SKM-1 treated with dmso at 0.1 percent for 144 hours (cell line): Measurements from ENCODE around the gene OAT.
"Not testable (repeated sequence)": the region's sequence is repeated elsewhere in the genome, so short reads cannot be mapped to it uniquely, and the experiment has no call there.

Experiments used
- DNase-seq: peaks from one replicate; lab custom pipeline; 2025; ENCODE audit not compliant: unreplicated experiment; lab: John Stamatoyannopoulos, UW

OAT gene

DNA sequence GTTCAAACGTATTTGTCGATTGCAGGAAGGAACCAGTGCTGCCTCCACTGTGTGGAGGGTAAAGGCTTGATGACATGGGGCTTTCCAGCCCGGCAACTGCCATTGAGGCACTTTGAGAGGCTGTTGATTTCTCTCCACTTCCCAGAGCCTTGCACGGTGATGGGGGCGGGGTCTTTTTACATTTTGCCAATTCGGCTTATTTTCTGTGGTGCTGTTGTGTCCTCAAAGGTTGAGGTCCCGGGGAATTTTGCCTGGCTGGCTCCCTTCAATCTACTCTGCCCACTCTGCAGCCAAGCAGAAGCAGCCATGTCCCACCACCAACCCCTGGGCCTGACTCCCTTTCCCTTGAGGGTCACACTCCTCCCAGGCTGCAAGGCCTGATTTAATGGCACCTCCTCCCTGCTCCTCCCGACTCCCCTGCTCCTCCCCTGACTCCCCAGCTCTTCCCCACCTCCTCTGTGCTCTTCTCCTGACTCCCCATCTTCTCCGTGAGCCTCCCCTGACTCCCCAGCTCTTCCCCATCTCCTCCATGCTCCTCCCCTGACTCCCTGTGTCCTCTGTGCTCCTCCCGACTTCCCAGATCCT, 39.0 kb downstream of the OAT start:
- no peak for DNase-seq

DNA sequence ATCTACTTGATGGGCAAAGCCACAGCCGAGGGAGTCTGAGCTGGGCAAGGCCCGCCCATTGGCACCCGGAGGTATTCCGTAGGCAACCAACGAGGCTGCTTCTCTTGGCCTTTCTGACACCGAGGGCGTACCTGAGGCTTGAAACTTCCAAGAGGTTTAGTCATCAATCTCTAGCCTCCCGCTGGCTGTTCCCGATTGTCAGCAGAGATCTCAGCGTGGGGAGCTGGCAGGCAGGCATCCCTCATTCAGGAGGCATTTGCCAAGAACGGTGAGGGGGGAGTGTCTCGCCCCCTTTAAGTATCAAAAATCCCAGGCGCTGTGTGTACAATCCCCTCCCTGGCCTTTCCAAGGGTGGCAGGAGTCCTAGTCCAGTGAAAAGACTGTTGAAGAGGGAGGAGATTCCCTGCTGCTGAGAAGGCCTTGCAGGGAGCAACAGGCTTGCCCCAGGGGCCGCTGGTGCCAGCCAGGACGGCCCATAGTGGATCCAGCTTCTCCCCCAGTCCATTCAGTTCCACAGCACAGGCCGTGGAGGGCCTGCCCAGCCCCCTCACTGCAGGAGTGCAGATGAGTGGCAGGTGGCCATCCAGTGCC, 39.7 kb downstream of the OAT start:
- no peak for DNase-seq

DNA sequence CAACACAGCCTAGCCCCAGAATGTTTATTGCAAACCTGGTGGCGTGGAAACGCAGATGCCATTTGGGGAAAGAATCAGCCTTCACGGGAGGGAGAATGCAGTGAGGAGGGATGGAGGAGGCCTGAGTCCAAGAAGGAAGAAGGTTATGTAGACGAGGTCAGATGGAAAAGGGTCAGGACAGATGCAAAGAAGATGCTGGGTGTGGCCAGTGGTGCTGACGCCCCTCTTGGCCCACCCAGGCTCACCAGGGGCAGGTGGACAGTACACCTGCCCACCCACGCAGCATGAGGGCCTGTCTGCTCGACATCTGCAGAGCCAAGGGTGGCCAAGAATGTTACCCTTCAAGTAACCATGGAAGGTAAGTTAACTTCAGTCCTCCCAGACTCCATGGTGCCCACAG, 40.5 kb downstream of the OAT start:
- DNase-seq, result no peak

DNA sequence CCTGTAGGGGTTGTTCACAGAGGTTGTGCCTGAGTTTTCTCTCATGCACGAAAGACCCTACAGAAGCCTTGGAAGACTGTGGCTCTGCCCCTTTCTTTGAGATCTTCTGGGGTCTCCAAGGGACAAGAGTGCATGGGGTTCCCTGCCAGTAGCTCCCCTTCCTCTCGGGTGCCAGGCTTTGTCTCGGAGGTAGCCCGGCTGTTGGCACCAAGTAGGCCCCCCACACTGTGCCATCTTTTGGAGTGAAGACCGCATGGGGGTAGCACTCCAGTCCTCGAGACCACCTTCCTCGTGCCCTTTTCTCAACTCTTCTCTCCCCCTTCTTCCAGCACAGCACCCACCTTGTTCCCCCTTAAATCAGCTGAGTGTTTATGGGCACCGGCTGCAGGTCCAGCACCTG, 41.6 kb downstream of the OAT start:
- DNase-seq, result no peak

DNA sequence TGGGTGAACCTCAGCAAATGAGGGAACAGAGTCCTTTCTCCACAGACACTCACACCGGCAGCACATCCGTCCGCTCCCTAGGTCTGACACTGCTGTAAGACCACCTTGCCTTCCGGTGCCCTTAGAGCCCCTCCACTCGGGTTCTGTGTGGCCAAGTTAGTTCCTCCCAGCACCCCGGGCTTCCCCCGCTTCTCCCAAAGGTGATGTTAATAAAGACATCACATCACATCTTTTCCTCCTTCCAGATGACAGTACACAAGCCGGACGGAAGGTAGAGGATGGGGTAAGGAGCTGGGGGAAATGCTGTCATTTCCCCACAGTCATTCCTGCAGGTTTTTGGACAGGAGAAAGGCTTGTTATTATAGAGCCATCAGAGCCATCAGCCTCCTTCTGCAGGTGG, 42.3 kb downstream of the OAT start:
- no peak for DNase-seq

DNA sequence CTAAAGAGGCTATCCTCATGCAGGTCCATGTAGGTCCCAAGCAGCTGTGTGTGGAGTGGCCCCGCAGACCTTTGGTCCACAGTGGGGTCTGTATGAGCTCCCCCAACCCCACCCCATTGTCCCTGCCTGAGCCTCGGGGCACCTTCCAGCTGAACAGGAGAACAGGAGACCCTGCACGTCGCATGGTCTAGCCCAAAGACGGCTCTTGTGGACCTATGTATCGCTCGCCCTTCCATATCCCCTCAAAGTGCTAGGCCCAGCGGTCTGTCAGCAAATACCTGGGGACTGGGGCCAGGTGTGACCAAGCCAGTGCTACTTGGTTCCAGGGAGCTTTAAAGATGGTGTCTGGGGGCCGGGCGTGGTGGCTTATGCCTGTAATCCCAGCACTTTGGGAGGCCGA, 43.0 kb downstream of the OAT start:
- DNase-seq, result no peak

DNA sequence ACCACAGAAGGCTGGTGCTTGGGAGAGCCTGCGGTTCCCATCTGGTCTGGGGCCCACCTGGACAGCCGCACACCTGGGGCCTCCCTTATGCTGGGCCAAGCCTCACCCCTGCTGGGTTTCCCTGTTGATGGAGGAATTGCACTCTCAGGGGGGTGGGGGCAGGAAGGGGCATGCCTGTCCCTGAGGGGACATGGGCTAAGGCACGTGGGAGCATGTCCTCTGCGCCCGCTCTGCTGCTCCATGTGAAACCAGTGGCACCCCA, 43.4 kb downstream of the OAT start:
- no peak for DNase-seq

DNA sequence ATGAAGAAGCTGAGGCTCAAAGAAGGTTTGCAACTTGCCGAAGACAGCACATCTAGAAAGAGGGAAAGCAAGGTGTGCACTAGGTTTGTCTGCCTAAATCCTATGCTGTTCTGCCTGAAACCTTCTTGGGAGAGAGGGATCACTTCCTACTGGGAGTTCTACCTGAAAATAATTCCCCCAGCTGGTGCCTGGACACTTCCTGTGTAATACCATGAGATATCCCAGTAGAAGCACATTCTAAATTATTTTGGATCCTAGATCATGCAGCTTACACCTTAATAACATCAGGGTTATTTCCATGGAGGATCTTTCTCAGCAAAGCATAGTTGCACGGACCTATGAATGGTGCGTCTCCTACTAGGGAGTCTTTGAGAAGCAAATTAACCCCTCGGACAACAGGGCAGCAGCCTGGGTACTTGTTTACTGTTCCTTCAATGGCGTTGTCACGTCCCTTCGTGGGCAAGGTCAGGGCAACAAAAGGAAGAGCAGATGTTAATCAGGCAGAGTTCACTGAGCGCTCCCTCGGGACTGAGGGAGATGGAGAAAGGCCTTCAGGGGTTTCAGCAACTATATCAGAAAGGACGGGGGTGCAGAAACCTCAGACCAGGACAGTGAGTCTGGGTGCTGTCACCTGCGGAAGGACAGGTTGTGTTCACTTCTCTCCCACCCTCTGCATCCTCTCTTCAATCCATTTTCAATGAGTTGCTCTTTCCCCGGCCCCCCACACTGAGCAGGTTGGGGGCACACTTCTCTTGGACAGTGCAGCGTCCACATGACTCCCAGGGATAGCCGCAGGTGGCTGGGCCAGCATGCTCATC, 44.0 kb downstream of the OAT start:
- DNase-seq, result no peak

DNA sequence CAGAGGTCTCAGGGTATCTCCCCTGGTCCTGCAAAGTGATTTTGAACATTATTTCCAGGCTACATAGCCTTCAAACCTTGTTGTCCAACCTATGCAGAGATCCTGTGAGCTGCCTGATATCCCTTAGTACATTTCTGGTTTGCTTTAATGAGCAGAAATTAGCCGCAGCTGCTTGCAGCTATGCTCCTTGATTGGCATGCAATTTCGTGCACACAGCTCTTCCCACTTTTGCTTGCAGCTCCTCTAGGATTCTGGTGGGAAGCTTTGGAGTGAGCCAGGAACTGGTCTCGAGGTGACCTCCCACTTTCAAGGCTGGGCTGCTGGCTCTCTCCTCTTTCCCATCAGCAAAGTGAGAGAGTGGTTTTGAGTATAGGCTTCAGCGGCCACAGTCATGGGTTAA, 45.8 kb downstream of the OAT start:
- no peak for DNase-seq

DNA sequence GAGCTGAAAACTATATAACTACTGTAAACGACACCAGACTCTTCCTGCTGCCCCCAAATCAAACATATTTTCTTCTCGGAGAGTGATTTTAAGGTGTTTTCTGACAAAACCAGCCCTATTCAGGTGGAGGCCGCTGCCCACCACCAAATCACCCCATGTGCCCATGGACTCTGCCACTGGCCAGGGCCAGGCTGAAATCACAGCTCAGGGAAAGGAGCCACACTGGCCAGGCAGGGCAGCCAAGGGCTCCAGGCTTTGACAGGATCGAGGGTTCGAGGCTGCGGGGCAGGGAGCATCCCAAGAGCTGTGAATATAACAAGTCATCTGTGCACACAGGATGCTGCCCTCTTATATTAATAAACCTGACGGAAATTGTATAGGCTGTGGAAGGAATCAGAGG, 48.3 kb downstream of the OAT start:
- no peak for DNase-seq

DNA sequence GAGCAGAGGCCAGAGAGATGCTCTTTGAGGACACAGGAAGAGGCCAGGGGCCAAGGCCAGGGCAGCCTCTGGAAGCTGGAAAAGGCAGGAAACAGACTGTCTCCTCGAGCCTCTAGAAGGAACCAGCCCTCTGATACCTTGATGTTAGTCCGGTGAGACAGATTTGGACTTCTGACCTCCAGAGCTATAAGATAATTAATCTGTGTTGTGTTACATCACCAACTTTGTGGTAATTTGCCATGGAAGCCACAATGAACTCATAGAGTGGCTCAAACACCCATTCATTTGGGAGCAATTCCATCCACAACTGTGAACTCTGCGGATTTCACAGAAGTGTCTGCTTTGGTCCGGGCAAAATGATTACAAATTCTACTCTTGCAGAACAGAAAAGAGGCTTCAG, 48.7 kb downstream of the OAT start:
- no peak for DNase-seq

DNA sequence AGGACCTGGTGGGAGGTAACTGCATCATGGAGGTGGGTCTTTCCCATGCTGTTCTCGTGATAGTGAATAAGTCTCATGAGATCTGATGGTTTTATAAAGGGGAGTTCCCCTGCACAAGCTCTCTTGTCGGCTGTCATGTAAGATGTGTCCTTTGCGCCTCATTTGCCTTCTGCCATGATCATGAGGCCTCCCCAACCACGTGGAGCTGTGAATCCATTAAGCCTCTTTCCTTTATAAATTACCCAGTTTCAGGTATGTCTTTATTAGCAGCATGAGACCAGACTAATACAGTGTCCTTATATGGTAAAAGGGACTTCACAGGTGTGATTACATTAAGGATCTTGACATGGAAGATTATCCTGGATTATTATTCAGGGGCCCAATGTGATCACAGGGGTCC, 49.2 kb downstream of the OAT start:
- not testable (repeated sequence) for DNase-seq

DNA sequence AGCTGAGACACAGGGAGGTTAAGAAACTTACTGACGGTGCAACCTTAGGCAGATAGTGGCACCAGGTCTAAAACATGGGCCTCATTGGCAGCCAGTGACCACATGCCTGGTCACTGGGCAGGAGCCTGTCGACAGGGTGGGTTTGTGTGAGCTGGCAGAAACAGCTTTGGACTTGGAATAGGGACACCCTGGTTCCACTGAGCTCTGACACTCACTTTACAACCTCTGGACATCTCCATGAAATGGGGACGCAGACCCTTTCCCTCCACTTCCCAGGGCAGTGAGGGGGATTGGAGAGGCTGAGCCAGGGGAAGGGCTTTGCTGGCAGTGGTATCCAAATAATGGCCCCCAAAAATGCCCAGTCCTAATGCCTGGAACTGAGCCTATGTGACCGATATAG, 49.7 kb downstream of the OAT start:
- DNase-seq, result no peak

DNA sequence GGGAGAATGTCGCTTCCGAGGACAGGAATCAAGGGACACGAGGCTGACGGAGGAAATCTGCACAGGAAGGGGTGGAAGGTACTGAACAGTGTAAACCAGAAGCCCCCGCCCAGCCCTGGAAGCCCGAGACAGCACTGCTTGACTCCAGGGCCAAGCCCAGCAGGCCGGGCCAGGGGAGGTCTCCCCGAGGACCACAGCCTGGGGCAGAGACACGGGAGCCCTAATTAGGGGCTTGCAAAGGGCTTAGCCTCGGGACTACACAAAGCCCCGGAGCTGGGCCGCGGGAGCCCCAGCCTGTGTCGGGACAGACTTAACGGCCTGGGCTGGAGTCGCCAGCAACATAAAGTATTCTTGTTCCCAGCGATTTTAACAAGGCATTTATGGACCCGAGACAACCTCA, 50.8 kb downstream of the OAT start:
- no peak for DNase-seq

DNA sequence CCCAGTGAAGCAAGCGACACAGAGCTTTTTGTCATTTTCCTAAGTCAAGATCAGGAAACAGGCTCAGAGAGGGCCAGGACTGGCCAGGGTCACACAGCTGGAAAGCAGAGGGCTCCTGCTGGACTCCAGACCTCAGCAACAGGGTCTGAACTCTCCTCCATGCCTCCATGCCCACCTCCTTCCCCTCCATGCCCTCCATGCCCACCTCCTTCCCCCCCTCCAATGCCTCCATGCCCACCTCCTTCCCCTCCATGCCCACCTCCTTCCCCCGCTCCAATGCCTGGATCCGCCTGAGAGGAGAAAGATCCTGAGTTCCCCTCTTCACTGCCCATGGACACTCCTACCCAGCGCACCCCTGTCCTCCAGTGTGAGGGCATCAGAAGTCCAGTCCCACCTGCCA, 51.3 kb downstream of the OAT start:
- DNase-seq, result no peak

DNA sequence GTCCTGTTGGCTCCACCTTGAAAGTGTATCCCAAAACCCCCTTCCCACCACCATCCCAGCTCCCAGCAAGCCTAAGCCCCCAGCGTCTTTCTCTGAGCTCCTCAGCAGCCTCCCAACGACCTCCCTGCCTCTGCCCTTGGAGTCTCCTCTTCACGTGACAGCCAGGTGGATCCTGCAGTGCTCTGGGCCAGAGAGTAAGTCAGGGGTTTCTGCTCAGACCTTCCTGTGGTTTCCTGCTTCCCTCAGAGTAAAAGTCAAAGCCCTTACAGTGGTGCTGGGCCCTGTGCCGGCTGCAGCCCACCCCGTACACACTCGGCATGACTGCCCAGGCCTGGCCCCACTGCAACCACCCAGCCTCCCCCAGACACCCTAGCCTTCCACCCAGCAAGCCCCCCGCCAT, 51.9 kb downstream of the OAT start:
- no peak for DNase-seq

DNA sequence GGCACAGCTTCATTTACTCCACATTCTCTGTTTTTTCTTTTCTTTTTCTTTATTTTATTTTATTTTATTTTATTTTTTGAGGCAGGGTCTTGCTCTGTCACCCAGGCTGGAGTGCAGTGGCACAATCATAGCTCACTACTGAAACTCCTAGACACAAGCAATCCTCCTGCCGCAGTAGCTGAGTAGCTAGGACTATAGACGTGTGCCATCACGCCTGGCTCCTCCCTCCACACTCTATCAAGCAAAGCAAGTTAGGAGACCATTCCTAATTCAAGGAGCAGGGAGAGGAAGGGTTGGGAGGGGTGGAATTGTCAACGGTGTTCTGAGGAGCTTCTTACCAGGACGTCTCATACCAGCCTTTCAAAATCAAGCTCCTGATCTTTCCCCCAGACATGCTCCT, 52.4 kb downstream of the OAT start:
- no peak for DNase-seq

DNA sequence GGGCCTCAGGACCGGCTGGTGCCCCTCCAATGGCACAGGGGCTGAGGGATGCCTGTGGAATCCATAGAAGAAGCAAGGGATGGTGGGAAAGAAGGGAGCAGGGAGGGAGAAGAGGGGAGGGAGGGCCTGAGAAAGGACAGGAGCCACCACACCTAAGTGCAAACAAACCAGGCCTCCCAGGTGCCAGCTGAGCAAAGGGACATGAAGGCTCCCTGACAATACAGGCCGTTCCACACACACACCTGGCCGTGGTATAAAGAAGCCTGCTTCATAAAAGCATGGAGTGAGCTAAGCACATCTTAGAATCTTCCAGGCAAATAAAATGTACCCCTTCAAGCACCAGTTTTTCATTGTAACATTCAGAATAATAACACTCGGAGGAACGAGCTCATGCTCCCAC, 54.0 kb downstream of the OAT start:
- DNase-seq, result no peak

DNA sequence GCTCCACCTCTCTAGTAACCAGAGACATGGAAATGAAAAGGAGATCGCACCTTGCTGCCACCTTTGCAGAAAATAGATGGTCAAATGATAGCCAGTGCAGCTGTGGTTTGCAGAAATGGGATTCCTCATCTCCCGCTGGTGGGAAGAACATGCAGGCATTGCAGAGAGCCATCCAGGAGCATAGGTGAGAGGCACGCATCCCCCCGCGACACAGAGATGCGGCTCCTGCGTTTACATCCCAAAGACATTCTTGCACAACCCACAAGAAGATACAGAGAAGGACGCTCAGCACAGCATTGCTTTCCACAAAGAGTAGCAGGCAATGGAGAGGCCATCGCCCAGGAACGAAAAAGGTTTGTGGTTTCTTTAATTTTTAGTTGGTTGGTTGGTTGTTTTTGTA, 56.2 kb downstream of the OAT start:
- no peak for DNase-seq

DNA sequence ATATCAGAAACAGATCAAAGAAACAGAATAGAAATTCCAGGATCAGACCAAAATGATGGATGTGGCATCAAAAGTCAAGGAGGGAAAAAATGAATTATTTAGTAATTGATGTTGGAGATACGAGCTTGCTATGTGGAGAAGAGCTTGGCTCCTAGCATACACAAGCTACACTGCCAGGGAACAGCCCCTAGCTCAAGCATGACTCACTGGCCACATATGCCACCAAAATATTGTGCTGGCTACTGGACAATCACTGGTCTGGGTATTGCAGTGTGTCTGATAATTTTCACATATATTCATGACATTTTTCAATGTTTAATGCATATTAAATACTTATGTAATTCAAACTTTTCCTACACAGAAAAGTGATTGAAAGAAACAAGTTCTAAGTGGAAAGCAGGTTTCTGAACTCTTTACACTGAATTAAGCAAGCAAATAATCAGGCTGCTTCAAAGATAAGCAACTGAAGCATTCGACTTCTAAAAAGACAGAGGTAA, 59.3 kb downstream of the OAT start:
- no peak for DNase-seq

DNA sequence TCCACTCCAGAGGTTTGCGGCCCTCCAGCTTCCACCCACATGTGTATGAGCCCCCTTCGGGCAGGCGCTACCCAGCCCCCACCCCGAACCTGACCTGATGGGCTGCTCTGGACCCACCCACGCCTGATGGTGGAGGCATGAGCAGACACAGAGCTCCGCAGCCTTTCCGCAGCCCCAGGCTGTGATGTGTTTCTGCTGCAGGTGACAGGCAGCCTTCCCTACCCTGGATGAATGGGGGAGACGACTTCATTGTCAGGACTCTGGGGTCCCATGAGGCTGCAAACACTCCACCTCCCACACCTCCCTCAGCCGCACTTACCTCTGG, 61.2 kb downstream of the OAT start:
- DNase-seq, result no peak

DNA sequence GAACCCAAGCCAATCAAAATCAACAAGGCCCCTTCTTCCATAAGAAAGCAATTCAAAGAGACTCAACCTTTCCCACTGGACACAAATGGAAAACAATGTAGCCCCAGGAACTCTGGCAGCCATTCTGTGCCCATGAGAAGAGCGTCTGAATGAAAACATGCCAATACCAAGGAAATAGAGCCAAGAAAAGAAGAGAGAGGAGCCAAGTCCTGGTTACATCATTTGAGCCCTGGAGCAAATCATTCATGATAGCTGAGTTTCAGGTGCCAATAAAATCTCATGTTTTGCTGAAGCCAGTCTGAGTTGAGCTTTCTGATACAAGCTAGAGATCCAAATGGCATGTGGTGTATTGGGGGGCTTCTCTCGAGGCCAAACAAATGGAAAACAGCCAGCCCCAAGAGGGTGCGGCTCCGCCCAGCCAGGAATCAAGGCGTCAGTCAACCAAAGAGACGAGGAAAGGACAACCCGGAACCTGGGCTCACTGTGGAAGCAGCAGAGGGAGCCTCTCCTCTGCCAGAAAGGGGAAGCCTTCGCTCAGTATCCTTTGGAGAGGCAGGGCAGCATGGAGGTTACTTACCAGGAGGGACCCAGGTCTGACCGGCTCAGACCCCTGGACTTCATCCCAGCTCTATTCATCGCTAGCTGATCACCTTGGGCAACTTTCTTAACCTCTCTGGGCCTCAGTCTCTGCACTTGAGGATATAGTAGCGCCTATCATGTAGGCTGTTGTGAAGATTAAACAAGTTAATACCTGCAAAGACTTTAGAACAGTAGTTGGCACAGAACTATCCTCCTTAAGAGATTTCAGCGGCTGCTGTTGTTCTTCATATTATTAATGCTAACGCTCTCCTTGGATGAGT, 61.8 kb downstream of the OAT start:
- no peak for DNase-seq
